T-cell (primary cell): ENCODE data around the gene FSTL4. TPM values are rescaled to one million over a fixed set of nuclear protein-coding genes. Genes with fewer than 3 reads are reported as not detected.
A peak's percentile ranks its signal among the peaks of the same experiment; 100 is the strongest.

Source experiments
- ATAC-seq, 4 experiments: fragments of 200-7000 bp in 3 of 4; fragments of 150-1000 bp in 1 of 4; cut with Tn5 transposase; replicated peaks in 1 of 4; 1 replicate in 3 of 4; 2 replicates in 1 of 4; pipeline ENCODE4 v1.10.0; 2021; ENCODE audit warnings: moderate library complexity in 3 of 4, mild to moderate bottlenecking in 2 of 4, moderate number of reproducible peaks in 1 of 4
- CTCF ChIA-PET, 2 donors: fragments of 300-600 bp; sonication (Branson Sonifier 250); formaldehyde crosslinking; loops; one replicate each; lab custom pipeline; 2022; ENCODE audit warnings: antibody characterized with exemption in 2 of 2; lab: Charles Lee
- POLR2A ChIA-PET, 2 donors: fragments of 300-600 bp; sonication (Branson Sonifier 250); formaldehyde crosslinking; loops; one replicate each; lab custom pipeline; 2022; ENCODE audit warnings: antibody characterized with exemption in 2 of 2; lab: Charles Lee
- DNase-seq, 35 experiments: peaks; one replicate each; pipeline versions ENCODE4 v3.0.0 to v3.0.0-alpha.2; 2013 to 2023
- H3K27ac ChIP-seq: one replicate; pipeline ENCODE4 v1.5.1; 2013; ENCODE audit warnings: low read length
- H3K27me3 ChIP-seq, 2 experiments: replicated peaks in 1 of 2; 1 replicate in 1 of 2; 2 replicates in 1 of 2; pipeline versions ENCODE4 v1.6.1 to v1.7.0; 2013; ENCODE audit warnings: low read length in 1 of 2, mixed read lengths in 1 of 2; ENCODE audit not compliant: control insufficient read depth in 2 of 2, insufficient read depth in 2 of 2; ENCODE audit errors: extremely low read depth in 1 of 2
- H3K36me3 ChIP-seq, 2 donors: 1 replicate in 1 of 2; 2 replicates in 1 of 2; pipeline versions ENCODE4 v1.6.1 to v1.7.0; 2013; ENCODE audit warnings: low read length in 1 of 2; ENCODE audit not compliant: control insufficient read depth in 2 of 2, insufficient read depth in 1 of 2; ENCODE audit errors: extremely low read depth in 1 of 2
- H3K4me1 ChIP-seq, 2 experiments: 1 replicate in 1 of 2; 2 replicates in 1 of 2; pipeline versions ENCODE4 v1.6.1 to v1.7.0; 2013; ENCODE audit warnings: low read length in 2 of 2, mixed read lengths in 1 of 2; ENCODE audit not compliant: insufficient read depth in 2 of 2, control insufficient read depth in 1 of 2; ENCODE audit errors: extremely low read depth in 1 of 2
- H3K4me3 ChIP-seq, 2 donors: 1 replicate in 1 of 2; 2 replicates in 1 of 2; pipeline versions ENCODE4 v1.5.1 to v1.7.0; 2013; ENCODE audit warnings: mild to moderate bottlenecking in 2 of 2, low read length in 1 of 2, moderate library complexity in 1 of 2; ENCODE audit not compliant: control insufficient read depth in 1 of 2; ENCODE audit errors: extremely low read depth in 1 of 2
- H3K9me3 ChIP-seq: 2 replicates; pipeline ENCODE4 v1.7.0; 2013
- H3K27ac Mint-ChIP-seq, 2 donors: one replicate each; pipeline ENCODE4 v1.8.0; 2020 to 2021; ENCODE audit warnings: mild to moderate bottlenecking in 2 of 2, mixed read lengths in 2 of 2
- H3K27me3 Mint-ChIP-seq, 2 donors: one replicate each; pipeline ENCODE4 v1.8.0; 2021 to 2022; ENCODE audit warnings: mixed read lengths in 2 of 2
- H3K36me3 Mint-ChIP-seq: one replicate; pipeline ENCODE4 v1.8.0; 2021; ENCODE audit warnings: mixed read lengths
- H3K4me1 Mint-ChIP-seq, 3 donors: one replicate each; pipeline ENCODE4 v1.8.0; 2020 to 2022; ENCODE audit warnings: mixed read lengths in 3 of 3, mild to moderate bottlenecking in 1 of 3
- H3K4me3 Mint-ChIP-seq, 3 donors: one replicate each; pipeline ENCODE4 v1.8.0; 2020 to 2022; ENCODE audit warnings: mild to moderate bottlenecking in 3 of 3, mixed read lengths in 3 of 3, moderate library complexity in 3 of 3
- H3K9me3 Mint-ChIP-seq, 3 donors: one replicate each; pipeline ENCODE4 v1.8.0; 2020 to 2022; ENCODE audit warnings: mixed read lengths in 3 of 3
- WGBS: methylation state at CpG from one replicate; pipeline ENCODE4 v1.1.5; 2013; ENCODE audit warnings: missing lambda C conversion rate; ENCODE audit not compliant: insufficient coverage; 5-methylcytosine and 5-hydroxymethylcytosine counted together
- total RNA-seq, 35 experiments: library from RNA in 6 of 35; stranded (reverse) in 6 of 35; fragments of 120-200 nt in 1 of 35; gene quantifications; one replicate each; pipeline versions ENCODE4 v1.2.1 to v1.2.4 and lab custom pipeline; 2013 to 2026

The FSTL4 gene
- total RNA-seq, 5 donors from 2014 or later (not counting 1 experiment from before 2014, with no cell fraction given) = 1.6 TPM; not detected in 3

DNA sequence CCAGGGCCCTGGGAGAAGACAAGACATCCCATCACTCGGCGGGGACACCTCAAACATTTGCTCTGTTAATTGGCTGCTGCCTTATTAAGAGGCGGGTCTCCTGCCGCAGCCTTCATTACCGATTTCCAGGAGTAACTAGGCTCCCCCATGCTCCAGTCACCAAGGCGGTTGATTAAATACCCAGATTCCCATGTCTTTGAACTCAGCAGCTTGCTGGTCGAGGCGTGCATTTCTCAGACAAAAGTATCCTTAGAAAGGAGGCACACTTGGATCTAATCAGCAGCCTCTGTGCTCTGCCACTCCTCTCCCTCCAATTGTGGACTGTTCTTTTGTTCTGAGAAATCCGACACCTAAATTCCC is 228.8 kb downstream of the FSTL4 start:
- no peak overlapping the region for H3K4me3 ChIP-seq
- H3K27ac Mint-ChIP-seq = no peak overlapping the region
- H3K27ac ChIP-seq = no peak overlapping the region
- no peak overlapping the region for H3K4me3 Mint-ChIP-seq
- peaks cover 6 to 12% of the 10 kb centered on the region in 2 donors for H3K27me3 Mint-ChIP-seq
- no peak for DNase-seq
- POLR2A ChIA-PET = no interaction called here
- no peaks in the 10 kb centered on the region for H3K9me3 ChIP-seq
- CTCF ChIA-PET = no interaction called here
- WGBS = 66% methylated on average over 8 of the region's 9 CpGs
- peaks cover 0 to 21% of the 10 kb centered on the region in 2 experiments for H3K27me3 ChIP-seq
- ATAC-seq = no peak
- no peaks in the 10 kb centered on the region for H3K36me3 Mint-ChIP-seq
- H3K4me1 ChIP-seq = no peaks in the 10 kb centered on the region
- H3K9me3 Mint-ChIP-seq = peaks cover 0 to 1% (median 0%) of the 10 kb centered on the region in 3 donors
- H3K36me3 ChIP-seq = no peaks in the 10 kb centered on the region
- H3K4me1 Mint-ChIP-seq = no peaks in the 10 kb centered on the region

DNA sequence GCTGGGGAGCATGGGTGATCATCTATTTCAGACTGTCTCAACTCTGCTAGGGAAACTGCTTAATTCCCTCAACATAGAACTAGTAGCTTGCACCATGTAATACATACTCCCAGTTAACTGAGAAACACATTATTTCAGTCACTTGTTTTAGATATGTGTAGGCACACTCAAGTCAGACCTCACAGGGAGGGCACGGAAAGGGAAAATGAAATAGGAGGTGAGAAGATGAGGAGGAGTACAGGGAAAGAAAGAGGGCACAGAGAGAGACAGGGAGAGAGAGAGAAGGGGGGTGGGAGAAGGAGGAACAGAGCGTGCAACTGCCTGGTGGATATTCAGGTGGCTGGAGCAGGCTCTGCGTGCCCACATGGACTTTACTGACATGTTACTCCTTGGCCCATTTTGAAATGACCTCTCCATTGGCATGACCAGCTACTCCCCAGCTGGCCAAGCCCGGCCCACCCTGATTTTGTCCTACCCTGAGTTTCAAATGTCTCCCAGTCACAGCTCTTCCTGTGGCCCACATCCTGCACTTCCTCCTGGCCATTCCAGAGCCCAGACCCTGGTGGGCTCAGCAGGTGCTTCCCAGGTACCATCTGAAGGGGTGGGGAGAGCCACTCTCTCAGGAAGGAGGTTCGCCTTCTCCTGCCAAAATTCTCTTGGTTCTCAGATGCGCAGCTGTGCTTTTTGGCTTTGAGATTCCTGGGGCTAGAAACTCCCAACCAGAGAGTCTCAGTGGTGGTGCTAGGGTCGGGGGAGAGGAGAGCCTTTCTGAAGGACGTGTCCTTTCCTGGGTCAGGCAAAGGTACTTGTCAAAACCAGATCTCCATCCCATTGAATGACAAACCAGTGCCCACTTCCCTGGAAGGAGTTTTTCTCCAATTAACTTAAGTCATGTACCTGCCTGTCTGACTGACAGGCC is 229.4 kb downstream of the FSTL4 start:
- Mint-ChIP-seq H3K4me3 (no peak overlapping the region), H3K36me3 (no peaks in the 10 kb centered on the region), H3K27me3 (peaks cover 4 to 11% of the 10 kb centered on the region in 2 donors), H3K27ac (no peak overlapping the region), H3K9me3 (peaks cover under 1 to 3% (median 1%) of the 10 kb centered on the region in 3 donors), H3K4me1 (no peaks in the 10 kb centered on the region)
- peak in 1 of 35 experiments; percentile 2 for DNase-seq
- whole genome bisulfite sequencing = 94% methylated on average over 2 of the region's 8 CpGs
- CTCF ChIA-PET = interaction anchor here in 1 of 2 donors (0.5 kb wide), 1 partner anchor 124 kb away, joined by 6 read pairs; no protein-coding TSS in a partner anchor
- peaks cover 0 to 21% of the 10 kb centered on the region in 2 experiments for H3K27me3 ChIP-seq
- no peak overlapping the region for H3K27ac ChIP-seq
- POLR2A ChIA-PET = interaction anchor here in 1 of 2 donors (0.6 kb wide), 1 partner anchor 1922 kb away, joined by 3 read pairs; no protein-coding TSS in a partner anchor
- no peaks in the 10 kb centered on the region for H3K36me3 ChIP-seq
- no peak for ATAC-seq
- no peaks in the 10 kb centered on the region for H3K4me1 ChIP-seq
- no peak overlapping the region for H3K4me3 ChIP-seq
- no peaks in the 10 kb centered on the region for H3K9me3 ChIP-seq

- Mint-ChIP-seq H3K27me3 (peaks cover 4 to 18% of the 10 kb centered on the region in 2 donors), H3K27ac (no peak overlapping the region), H3K4me1 (no peaks in the 10 kb centered on the region), H3K4me3 (no peak overlapping the region), H3K36me3 (no peaks in the 10 kb centered on the region), H3K9me3 (peaks cover 12 to 14% (median 13%) of the 10 kb centered on the region in 3 donors)
- ChIA-PET POLR2A (no interaction called here), CTCF (interaction anchor here in 1 of 2 donors (0.7 kb wide), 1 partner anchor 13 kb away, joined by 3 read pairs; no protein-coding TSS in a partner anchor)
- peaks cover 0 to 21% of the 10 kb centered on the region in 2 experiments for H3K27me3 ChIP-seq
- no peak overlapping the region for H3K27ac ChIP-seq
- no peaks in the 10 kb centered on the region for H3K4me1 ChIP-seq
- H3K9me3 ChIP-seq = no peaks in the 10 kb centered on the region
- no peak for DNase-seq
- no peak overlapping the region for H3K4me3 ChIP-seq
- no peak for ATAC-seq
- no peaks in the 10 kb centered on the region for H3K36me3 ChIP-seq
- 69% methylated on average over 2 of the region's 14 CpGs for WGBS
Observed at GRCh38 chr5:133381571-133382365, 230.6 kb downstream of the FSTL4 start.

DNA sequence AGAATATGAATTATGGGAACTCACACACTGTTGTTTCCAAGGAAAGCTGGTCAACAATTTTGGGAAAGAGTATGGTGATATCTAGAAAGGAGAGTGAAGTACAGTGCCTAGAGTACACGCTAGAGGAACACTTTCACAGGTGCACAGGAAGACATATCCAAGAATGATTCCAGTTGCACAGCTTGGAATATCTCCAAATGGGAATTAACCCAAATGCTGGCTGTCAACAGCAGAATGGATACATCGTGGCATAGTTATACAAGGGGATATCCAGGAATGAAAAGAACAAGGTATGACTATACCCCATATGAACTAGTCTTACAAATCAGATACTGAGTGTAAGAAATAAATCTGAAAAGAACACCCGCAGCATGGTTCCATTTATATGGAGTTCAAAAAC is 231.3 kb downstream of the FSTL4 start:
- ChIA-PET POLR2A (no interaction called here), CTCF (no interaction called here)
- Mint-ChIP-seq H3K4me1 (no peaks in the 10 kb centered on the region), H3K27ac (no peak overlapping the region), H3K27me3 (peaks cover 7 to 20% of the 10 kb centered on the region in 2 donors), H3K4me3 (no peak overlapping the region), H3K36me3 (no peaks in the 10 kb centered on the region), H3K9me3 (peaks cover 12 to 17% (median 16%) of the 10 kb centered on the region in 3 donors)
- Histone ChIP-seq H3K36me3 (no peaks in the 10 kb centered on the region), H3K9me3 (no peaks in the 10 kb centered on the region), H3K4me1 (no peaks in the 10 kb centered on the region), H3K27me3 (peaks cover 0 to 21% of the 10 kb centered on the region in 2 experiments), H3K27ac (no peak overlapping the region), H3K4me3 (no peak overlapping the region)
- DNase-seq (no peak), ATAC-seq (no peak)
- WGBS = no CpG with 5 or more reads among the region's 3 CpGs

- CTCF ChIA-PET = no interaction called here
- no peaks in the 10 kb centered on the region for H3K36me3 Mint-ChIP-seq
- H3K27ac Mint-ChIP-seq = no peak overlapping the region
- no peaks in the 10 kb centered on the region for H3K9me3 ChIP-seq
- DNase-seq (no peak), ATAC-seq (no peak)
- H3K27ac ChIP-seq = no peak overlapping the region
- peaks cover 12 to 26% (median 23%) of the 10 kb centered on the region in 3 donors for H3K9me3 Mint-ChIP-seq
- H3K4me1 ChIP-seq = no peaks in the 10 kb centered on the region
- WGBS = no CpG with 5 or more reads among the region's 3 CpGs
- H3K4me3 Mint-ChIP-seq = no peak overlapping the region
- POLR2A ChIA-PET = interaction anchor here in 1 of 2 donors (0.7 kb wide), 1 partner anchor 11 kb away, joined by 4 read pairs; no protein-coding TSS in a partner anchor
- H3K4me3 ChIP-seq = no peak overlapping the region
- no peaks in the 10 kb centered on the region for H3K36me3 ChIP-seq
- peaks cover 12 to 23% of the 10 kb centered on the region in 2 donors for H3K27me3 Mint-ChIP-seq
- peaks cover 0 to 12% of the 10 kb centered on the region in 2 experiments for H3K27me3 ChIP-seq
- H3K4me1 Mint-ChIP-seq = no peaks in the 10 kb centered on the region
Observed at GRCh38 chr5:133377736-133378135, 234.6 kb downstream of the FSTL4 start.

GRCh38 chr5:133376986-133377385 is 235.4 kb downstream of the FSTL4 start:
- ATAC-seq (no peak), DNase-seq (no peak)
- WGBS = no CpG with 5 or more reads among the region's 1 CpG
- ChIA-PET CTCF (interaction anchor here in 1 of 2 donors (0.7 kb wide), 1 partner anchor 1363 kb away, joined by 6 read pairs; no protein-coding TSS in a partner anchor), POLR2A (interaction anchor here in 1 of 2 donors (0.7 kb wide), 1 partner anchor 12 kb away, joined by 4 read pairs; no protein-coding TSS in a partner anchor)
- no peaks in the 10 kb centered on the region for H3K4me1 Mint-ChIP-seq
- Histone ChIP-seq H3K4me3 (no peak overlapping the region), H3K4me1 (no peaks in the 10 kb centered on the region), H3K27me3 (peaks cover 0 to 14% of the 10 kb centered on the region in 2 experiments), H3K27ac (no peak overlapping the region), H3K36me3 (no peaks in the 10 kb centered on the region), H3K9me3 (no peaks in the 10 kb centered on the region)
- no peak overlapping the region for H3K4me3 Mint-ChIP-seq
- no peak overlapping the region for H3K27ac Mint-ChIP-seq
- no peaks in the 10 kb centered on the region for H3K36me3 Mint-ChIP-seq
- peaks cover 9 to 23% of the 10 kb centered on the region in 2 donors for H3K27me3 Mint-ChIP-seq
- H3K9me3 Mint-ChIP-seq = peaks cover 12 to 26% (median 23%) of the 10 kb centered on the region in 3 donors
